ENCODE data around the gene HLA-A.

GRCh38 chr6:29954272-29954671 is 11.9 kb downstream of the HLA-A start:
- TF ChIP-seq CTCF (IDR thresholded peaks at IDR 0.05) (no peak), ZFX (IDR thresholded peaks at IDR 0.05; ENCODE audit: borderline replicate concordance) (no peak)

All from 22Rv1 (cell line).